GM12878 (cell line): ENCODE data around the gene SSH2.

Source experiments
- CEBPB ChIP-seq, 2 experiments: fragments of 150-350 bp in 1 of 2; IDR thresholded peaks; 2 replicates each; pipeline ENCODE4 v1.6.1; 2012 to 2014; ENCODE audit warnings: low read depth in 2 of 2, low read length in 2 of 2, borderline replicate concordance in 1 of 2, inconsistent platforms in 1 of 2
- CTCF ChIP-seq, 3 experiments: IDR thresholded peaks in 2 of 3; conservative IDR thresholded peaks in 1 of 3; 2 replicates each; pipeline ENCODE4 v1.5.1; 2011; ENCODE audit warnings: low read depth in 3 of 3, low read length in 3 of 3, mild to moderate bottlenecking in 3 of 3, control low read depth in 2 of 3, moderate library complexity in 2 of 3, inconsistent platforms in 1 of 3, mixed read lengths in 1 of 3; ENCODE audit not compliant: control insufficient read depth in 2 of 3, insufficient read depth in 1 of 3; ENCODE audit errors: extremely low read depth in 1 of 3
- JUND ChIP-seq: IDR thresholded peaks from 2 replicates; pipeline ENCODE4 v1.6.1; 2012; ENCODE audit warnings: low read depth, mild to moderate bottlenecking, low read length, improper control_type of control experiment, moderate library complexity
- KDM1A ChIP-seq: fragments of 200-600 bp; sonication (generic); IDR thresholded peaks from 2 replicates; pipeline ENCODE4 v1.6.1; 2016; ENCODE audit warnings: borderline replicate concordance
- NFIC ChIP-seq: IDR thresholded peaks from 2 replicates; pipeline ENCODE4 v1.6.1; 2012; ENCODE audit warnings: low read depth, mild to moderate bottlenecking, inconsistent platforms, low read length, moderate library complexity
- ZNF274 ChIP-seq: IDR thresholded peaks from one replicate; pipeline ENCODE4 v1.8.0; 2011; ENCODE audit not compliant: insufficient read length, insufficient read depth

GRCh38 chr17:29581583-29582253 lies 348.3 kb downstream of the SSH2 start:
- no peak for TF ChIP-seq KDM1A
- TF ChIP-seq CTCF (IDR thresholded peaks at IDR 0.05 in 2 of 3, conservative IDR thresholded peaks at IDR 0.05 in 1 of 3; ENCODE audit: control insufficient read depth in 2 of 3, extremely low read depth in 1 of 3, insufficient read depth in 1 of 3, low read depth in 3 of 3, low read length in 3 of 3), result no peak
- no peak for TF ChIP-seq NFIC
- TF ChIP-seq ZNF274, result no peak
- no peak for TF ChIP-seq CEBPB (IDR thresholded peaks at IDR 0.05; ENCODE audit: borderline replicate concordance in 1 of 2, low read depth in 2 of 2, low read length in 2 of 2)
- no peak for TF ChIP-seq JUND
